Vagina (tissue), 2 donors: ENCODE data around the gene ITPK1.
"Not testable (repeated sequence)": the region's sequence is repeated elsewhere in the genome, so short reads cannot be mapped to it uniquely, and the experiment has no call there.

Experiments
- CTCF ChIP-seq, 3 experiments: fragments of 450-650 bp in 2 of 3; fragments of 200-600 bp in 1 of 3; sonication (generic) in 1 of 3; IDR thresholded peaks; one replicate each; pipeline ENCODE4 v1.5.1; 2017 to 2019; ENCODE audit warnings: antibody characterized with exemption in 3 of 3, mild to moderate bottlenecking in 2 of 3, moderate library complexity in 2 of 3
- POLR2A ChIP-seq, 2 donors: fragments of 450-650 bp; IDR thresholded peaks; one replicate each; pipeline ENCODE4 v1.6.1; 2017; ENCODE audit warnings: antibody characterized with exemption in 2 of 2, mild to moderate bottlenecking in 2 of 2, moderate library complexity in 2 of 2
- POLR2AphosphoS5 ChIP-seq, 2 donors: sonication (generic); formaldehyde crosslinking; IDR thresholded peaks; one replicate each; pipeline ENCODE4 v1.9.0; 2017; ENCODE audit warnings: antibody characterized with exemption in 2 of 2, mild to moderate bottlenecking in 2 of 2, low read depth in 1 of 2; ENCODE audit not compliant: insufficient read depth in 1 of 2

- TF ChIP-seq CTCF (IDR thresholded peaks at IDR 0.05); POLR2A (IDR thresholded peaks at IDR 0.05); POLR2AphosphoS5 (IDR thresholded peaks at IDR 0.05; ENCODE audit: insufficient read depth in 1 of 2, low read depth in 1 of 2): not testable (repeated sequence)
These were observed 53.7 kb downstream of the ITPK1 start for GRCh38 chr14:93062013-93062412.
